Mesothelial cell of epicardium (in vitro differentiated cells): Measurements from ENCODE around the gene FXYD6. TPM values are rescaled to one million over a fixed set of nuclear protein-coding genes. Genes with fewer than 3 reads are reported as not detected.
A peak's percentile ranks its signal among the peaks of the same experiment; 100 is the strongest.

Experiments
- DNase-seq, 2 experiments: peaks; one replicate each; pipeline ENCODE4 v3.0.0; 2021; ENCODE audit warnings: low spot score in 2 of 2; ENCODE audit not compliant: unreplicated experiment in 2 of 2
- H3K27ac Mint-ChIP-seq: 2 replicates; pipeline ENCODE4 v1.8.0; 2021; ENCODE audit warnings: mixed read lengths
- H3K27me3 Mint-ChIP-seq: 2 replicates; pipeline ENCODE4 v1.8.0; 2021; ENCODE audit warnings: low read depth, mixed read lengths
- H3K36me3 Mint-ChIP-seq: 2 replicates; pipeline ENCODE4 v1.8.0; 2021; ENCODE audit warnings: mixed read lengths
- H3K4me1 Mint-ChIP-seq: 2 replicates; pipeline ENCODE4 v1.8.0; 2021; ENCODE audit warnings: mixed read lengths
- H3K4me3 Mint-ChIP-seq: 2 replicates; pipeline ENCODE4 v1.8.0; 2021; ENCODE audit warnings: mild to moderate bottlenecking, moderate library complexity, mixed read lengths
- H3K9me3 Mint-ChIP-seq: 2 replicates; pipeline ENCODE4 v1.8.0; 2021; ENCODE audit warnings: mixed read lengths
- total RNA-seq: library from RNA; stranded (reverse); gene quantifications from 3 replicates; pipeline ENCODE4 v1.2.1, GENCODE V29; 2021
- TF ChIP-seq, protein P1 (sequence below): fragments of 200-600 bp; sonication (generic); IDR thresholded peaks from one replicate; pipeline ENCODE4 v1.5.0; 2021; ENCODE audit warnings: antibody characterized with exemption; ENCODE audit not compliant: unreplicated experiment

Gene FXYD6
- total RNA-seq, 1 donor from 2014 or later: 116 TPM

DNA sequence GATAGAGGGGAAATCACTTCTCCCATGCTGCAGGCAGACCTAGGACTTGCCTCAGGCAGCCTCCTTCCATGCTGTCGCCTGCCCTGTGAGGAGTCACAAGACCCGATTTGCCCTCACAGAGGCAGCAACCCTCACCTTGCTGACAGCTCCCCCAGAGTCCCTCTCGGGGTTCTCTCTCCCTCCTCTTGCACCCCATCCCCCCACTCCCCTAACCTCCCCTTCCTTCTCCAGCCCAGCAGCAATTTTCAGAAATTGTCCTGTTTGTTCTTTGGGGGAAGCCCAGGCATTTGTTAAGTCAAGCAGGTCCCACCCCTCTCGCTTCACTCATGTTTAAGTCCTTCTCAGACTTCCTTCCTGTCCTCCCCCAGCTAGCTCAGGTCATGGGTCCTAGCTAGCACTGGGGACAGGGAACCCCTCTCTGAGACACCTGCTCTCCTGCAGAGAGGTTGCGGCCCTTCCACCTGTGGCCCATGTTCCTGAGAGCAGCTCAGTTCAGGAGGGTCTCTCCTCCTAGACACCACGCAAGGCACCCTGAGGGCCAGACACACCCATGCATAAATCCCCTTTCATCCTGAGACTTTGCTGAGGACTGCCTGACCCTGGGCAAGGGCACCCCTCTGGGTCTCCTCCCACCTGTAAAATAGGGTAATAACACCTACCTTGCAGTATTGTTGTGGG lies 45.6 kb downstream of the FXYD6 start:
- Mint-ChIP-seq H3K27me3 (peaks cover 12% of the 10 kb centered on the region), H3K4me3 (no peak overlapping the region), H3K9me3 (no peaks in the 10 kb centered on the region), H3K4me1 (peaks cover 23% of the 10 kb centered on the region), H3K36me3 (peaks cover 10% of the 10 kb centered on the region), H3K27ac (no peak overlapping the region)
- TF ChIP-seq, protein P1, sequence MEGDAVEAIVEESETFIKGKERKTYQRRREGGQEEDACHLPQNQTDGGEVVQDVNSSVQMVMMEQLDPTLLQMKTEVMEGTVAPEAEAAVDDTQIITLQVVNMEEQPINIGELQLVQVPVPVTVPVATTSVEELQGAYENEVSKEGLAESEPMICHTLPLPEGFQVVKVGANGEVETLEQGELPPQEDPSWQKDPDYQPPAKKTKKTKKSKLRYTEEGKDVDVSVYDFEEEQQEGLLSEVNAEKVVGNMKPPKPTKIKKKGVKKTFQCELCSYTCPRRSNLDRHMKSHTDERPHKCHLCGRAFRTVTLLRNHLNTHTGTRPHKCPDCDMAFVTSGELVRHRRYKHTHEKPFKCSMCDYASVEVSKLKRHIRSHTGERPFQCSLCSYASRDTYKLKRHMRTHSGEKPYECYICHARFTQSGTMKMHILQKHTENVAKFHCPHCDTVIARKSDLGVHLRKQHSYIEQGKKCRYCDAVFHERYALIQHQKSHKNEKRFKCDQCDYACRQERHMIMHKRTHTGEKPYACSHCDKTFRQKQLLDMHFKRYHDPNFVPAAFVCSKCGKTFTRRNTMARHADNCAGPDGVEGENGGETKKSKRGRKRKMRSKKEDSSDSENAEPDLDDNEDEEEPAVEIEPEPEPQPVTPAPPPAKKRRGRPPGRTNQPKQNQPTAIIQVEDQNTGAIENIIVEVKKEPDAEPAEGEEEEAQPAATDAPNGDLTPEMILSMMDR: no peak
- peak in 1 of 2 experiments; percentile 31 for DNase-seq

DNA sequence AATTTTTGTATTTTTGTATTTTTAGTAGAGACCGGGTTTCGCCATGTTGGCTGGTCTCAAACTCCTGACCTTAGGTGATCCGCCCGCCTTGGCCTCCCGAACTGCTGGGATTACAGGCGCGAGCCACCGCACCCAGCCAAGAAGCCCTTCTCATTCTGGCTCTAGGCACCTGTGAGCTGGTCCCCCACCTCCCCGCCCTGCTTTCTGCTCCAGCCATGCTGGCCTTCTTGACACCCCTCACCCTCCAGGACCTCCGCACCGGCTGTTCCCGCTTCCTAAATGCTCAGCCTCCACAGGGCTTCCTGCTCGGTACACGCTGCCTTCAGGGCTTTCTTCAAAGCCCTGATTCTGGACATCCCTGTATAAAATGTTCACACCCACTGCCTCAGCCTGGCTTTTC lies 46.4 kb downstream of the FXYD6 start:
- Mint-ChIP-seq H3K9me3 (no peaks in the 10 kb centered on the region), H3K36me3 (peaks cover 4% of the 10 kb centered on the region), H3K4me3 (no peak overlapping the region), H3K27me3 (peaks cover 18% of the 10 kb centered on the region), H3K4me1 (peaks cover 23% of the 10 kb centered on the region), H3K27ac (no peak overlapping the region)
- TF ChIP-seq, protein P1: no peak
- DNase-seq: peak in 1 of 2 experiments; percentile 11

DNA sequence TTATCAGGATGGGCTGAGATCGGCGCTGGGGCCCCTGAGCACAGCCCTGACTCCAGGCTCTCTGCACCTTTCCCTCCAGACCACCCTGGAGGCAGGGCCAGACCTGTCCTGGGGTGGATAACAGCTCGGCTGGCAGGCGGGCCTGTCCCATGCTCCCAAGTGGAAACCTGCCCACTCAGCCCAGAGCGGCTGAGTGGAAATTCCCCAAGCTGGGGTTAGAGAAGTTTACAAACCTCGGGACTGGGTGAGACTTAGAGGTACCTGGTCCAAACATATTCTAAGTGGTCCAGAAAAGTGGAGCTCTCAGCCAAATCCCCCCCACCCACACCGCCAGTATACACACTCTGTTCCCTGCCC lies 47.1 kb downstream of the FXYD6 start:
- peak in 1 of 2 experiments; percentile 36 for DNase-seq
- Mint-ChIP-seq H3K9me3 (no peaks in the 10 kb centered on the region), H3K27ac (no peak overlapping the region), H3K4me1 (peaks cover 28% of the 10 kb centered on the region), H3K4me3 (no peak overlapping the region), H3K27me3 (peaks cover 24% of the 10 kb centered on the region), H3K36me3 (no peaks in the 10 kb centered on the region)
- TF ChIP-seq, protein P1: no peak

DNA sequence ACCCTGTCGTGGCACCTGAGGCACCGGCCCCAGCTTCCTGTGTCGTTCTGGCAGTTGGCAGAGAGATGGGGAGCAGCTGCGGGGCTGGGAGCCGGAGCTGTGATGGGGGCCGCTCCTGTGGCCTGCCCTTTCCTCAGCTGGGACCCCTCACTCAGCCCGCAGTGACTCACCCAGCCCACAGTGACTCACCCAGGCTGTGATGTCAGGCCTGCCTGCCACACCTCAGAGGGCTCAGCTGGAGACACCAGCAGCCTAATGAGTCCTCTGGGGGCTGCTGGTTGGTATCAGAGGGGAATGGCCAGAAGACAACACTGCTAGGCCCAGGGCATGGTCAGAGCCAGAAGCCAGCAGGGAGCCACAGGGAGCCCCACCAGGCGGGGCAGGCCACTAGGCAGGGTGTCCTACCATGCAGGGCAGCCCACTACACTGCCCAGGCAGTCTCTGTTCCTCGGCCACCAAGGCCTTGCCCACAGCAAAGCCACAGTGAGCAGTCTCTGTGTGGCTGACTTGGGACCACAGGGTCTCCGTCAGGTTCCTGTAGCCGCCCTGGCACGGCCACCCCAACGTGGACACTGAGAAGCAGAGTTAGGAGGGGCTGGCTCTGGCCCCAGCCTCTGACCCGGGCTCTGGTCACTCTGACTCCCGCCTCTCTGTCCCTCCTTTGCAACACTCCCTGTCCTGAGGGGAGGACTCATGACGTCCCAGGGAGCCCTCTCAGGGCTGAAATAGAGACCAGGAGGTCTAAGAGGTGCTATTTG lies 47.7 kb downstream of the FXYD6 start:
- no peak overlapping the region for H3K27ac Mint-ChIP-seq
- peaks cover 25% of the 10 kb centered on the region for H3K27me3 Mint-ChIP-seq
- DNase-seq: peak in 1 of 2 experiments; percentile 40

DNA sequence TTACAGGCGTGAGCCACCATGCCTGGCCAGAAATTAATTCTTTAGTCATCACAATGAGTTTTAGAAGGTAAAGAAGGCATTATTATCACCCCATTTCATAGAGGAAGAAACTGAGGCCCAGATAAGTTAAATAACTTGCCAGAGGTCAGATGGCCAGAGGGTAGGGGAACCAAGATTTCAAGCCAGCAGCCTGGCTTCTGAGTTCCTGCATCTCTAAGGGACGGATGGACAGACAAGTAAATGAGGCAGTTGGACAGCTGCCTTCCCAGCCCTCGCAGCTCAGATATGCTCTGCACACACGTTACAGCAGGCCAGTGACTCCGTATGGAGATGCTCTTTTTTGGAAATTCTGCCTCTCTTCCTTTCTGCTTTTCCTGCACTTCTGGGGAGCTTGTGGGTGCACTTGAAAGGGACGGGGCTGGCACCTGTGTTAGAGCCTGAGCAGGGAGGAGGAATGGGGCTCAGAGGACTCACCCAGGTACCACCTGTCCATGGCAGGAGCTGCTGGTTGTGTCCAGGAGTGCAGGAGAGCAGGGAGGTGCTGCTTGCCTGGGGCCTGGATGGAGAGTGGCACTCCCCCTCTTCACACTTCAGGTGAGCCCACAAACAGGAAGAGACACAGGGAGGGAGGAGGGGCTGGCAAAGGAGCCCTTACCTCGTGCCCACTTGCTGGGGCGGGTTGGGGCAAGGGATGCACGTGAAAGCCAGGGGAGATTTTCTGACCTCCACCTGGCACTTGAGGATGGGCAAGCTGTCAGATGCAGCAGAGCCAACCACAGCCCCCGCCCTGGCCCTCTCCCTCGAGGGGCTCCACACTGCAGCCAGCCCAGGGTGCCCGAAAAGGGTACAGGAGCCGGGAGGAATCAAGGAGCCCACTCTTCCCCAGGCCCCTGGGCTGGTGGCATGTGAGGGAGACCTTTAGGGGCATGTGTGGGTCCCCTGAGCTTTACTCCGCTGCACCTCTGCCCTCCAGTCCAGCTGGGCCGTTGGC lies 48.6 kb downstream of the FXYD6 start:
- Mint-ChIP-seq H3K4me3 (no peak overlapping the region), H3K27ac (no peak overlapping the region), H3K9me3 (no peaks in the 10 kb centered on the region), H3K27me3 (peaks cover 29% of the 10 kb centered on the region), H3K4me1 (peaks cover 23% of the 10 kb centered on the region), H3K36me3 (no peaks in the 10 kb centered on the region)
- DNase-seq: peak in 1 of 2 experiments; percentile 34
- TF ChIP-seq, protein P1: no peak

More for the DNA sequence above, 47.7 kb downstream of the FXYD6 start:
- TF ChIP-seq, protein P1: no peak
- no peak overlapping the region for H3K4me3 Mint-ChIP-seq
- peaks cover 31% of the 10 kb centered on the region for H3K4me1 Mint-ChIP-seq
- no peaks in the 10 kb centered on the region for H3K9me3 Mint-ChIP-seq
- H3K36me3 Mint-ChIP-seq: no peaks in the 10 kb centered on the region
